Measurements from ENCODE around the gene RAD50.

RAD50 gene

DNA sequence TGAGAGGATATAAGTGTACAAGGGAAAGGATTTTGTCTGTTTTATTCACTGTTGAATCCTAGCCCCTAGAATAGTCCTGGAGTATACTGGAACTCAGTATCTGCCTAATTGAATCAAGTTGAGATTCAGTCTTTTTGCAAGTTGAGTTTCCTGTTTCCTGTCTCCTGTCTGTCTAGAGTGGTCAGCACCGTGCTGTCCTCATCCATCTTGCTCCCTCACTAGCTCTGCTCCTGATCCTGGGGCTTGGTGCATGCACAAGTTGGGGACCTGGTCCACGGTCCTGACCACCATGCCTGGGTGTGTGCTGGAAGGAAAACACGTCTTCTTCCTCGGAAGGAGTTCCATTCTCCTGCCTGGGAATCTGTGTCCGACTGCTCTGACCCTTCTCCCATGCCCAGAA lies 16.6 kb upstream of the RAD50 start:
- no peak overlapping the region for H4K91ac ChIP-seq (ENCODE audit: low read length)
- no peak for DNase-seq
- H3K27ac ChIP-seq (ENCODE audit: low read length, poor library complexity, severe bottlenecking), result no peak overlapping the region
- no peak overlapping the region for H2BK5ac ChIP-seq (ENCODE audit: low read depth, low read length, poor library complexity, severe bottlenecking)
- no peak overlapping the region for H3K23ac ChIP-seq (ENCODE audit: low read length in 2 of 2)
- WGBS, result 62% methylated on average over 5 of the region's 5 CpGs
- no peak overlapping the region for H3K4ac ChIP-seq (ENCODE audit: low read depth in 1 of 2, low read length in 2 of 2)
- no peaks in the 10 kb centered on the region for H3K36me3 ChIP-seq (ENCODE audit: control insufficient read depth in 1 of 2, insufficient read depth in 2 of 2, low read depth in 1 of 2, low read length in 2 of 2)
- H3K14ac ChIP-seq (ENCODE audit: low read length in 2 of 2), result no peak overlapping the region
- no peak overlapping the region for H3K18ac ChIP-seq (ENCODE audit: low read depth in 1 of 2, low read length in 2 of 2)
- H3K9me3 ChIP-seq (ENCODE audit: control insufficient read depth, low read length), result no peaks in the 10 kb centered on the region
- H3K27me3 ChIP-seq (ENCODE audit: control insufficient read depth in 1 of 2, insufficient read depth in 1 of 2, low read length in 2 of 2), result peaks cover 16% of the 10 kb centered on the region in 2 experiments
- no peak overlapping the region for H3K9ac ChIP-seq (ENCODE audit: low read length)
- H3K79me1 ChIP-seq (replicated peaks; ENCODE audit: low read length, poor library complexity, severe bottlenecking), result no peaks in the 10 kb centered on the region
- no peak overlapping the region for H4K8ac ChIP-seq (ENCODE audit: low read length)
- H2BK12ac ChIP-seq (ENCODE audit: low read length in 2 of 2), result no peak overlapping the region
- H2AK5ac ChIP-seq (ENCODE audit: low read length, severe bottlenecking), result no peak overlapping the region
- no peak overlapping the region for H2BK120ac ChIP-seq (ENCODE audit: low read depth, low read length)
- H3K4me1 ChIP-seq (ENCODE audit: control insufficient read depth, insufficient read depth, low read depth, low read length), result no peaks in the 10 kb centered on the region
- no peak overlapping the region for H3K4me2 ChIP-seq (ENCODE audit: low read length, poor library complexity, severe bottlenecking)
- no peak overlapping the region for H2BK15ac ChIP-seq (ENCODE audit: low read depth, poor library complexity, severe bottlenecking)
- no peak overlapping the region for H3K4me3 ChIP-seq (ENCODE audit: insufficient read depth in 1 of 2, low read depth in 1 of 2, low read length in 2 of 2)
- no peak overlapping the region for H2AFZ ChIP-seq (ENCODE audit: low read depth, low read length)

DNA sequence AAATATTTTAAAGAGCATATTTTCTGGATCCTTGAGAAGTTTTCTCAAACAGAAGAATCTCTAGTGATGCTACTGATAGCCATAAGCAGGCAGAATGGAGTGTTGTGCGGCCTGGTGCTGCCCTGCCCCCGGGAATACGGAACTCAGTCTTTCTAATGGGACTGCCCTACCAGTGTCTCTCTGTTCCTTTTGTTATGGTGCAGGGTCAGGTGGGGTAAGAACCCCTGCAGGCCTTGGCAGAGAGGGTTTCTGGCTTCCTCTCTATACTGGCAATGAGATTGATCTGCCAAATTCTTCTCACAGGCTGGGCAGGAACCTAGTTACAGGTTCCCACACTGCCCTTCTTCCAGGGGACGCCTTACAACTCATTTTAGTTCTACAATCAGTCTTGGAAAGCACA lies 16.0 kb upstream of the RAD50 start:
- H3K18ac ChIP-seq (ENCODE audit: low read depth in 1 of 2, low read length in 2 of 2), result no peak overlapping the region
- H3K27me3 ChIP-seq (ENCODE audit: control insufficient read depth in 1 of 2, insufficient read depth in 1 of 2, low read length in 2 of 2), result peaks cover 10% of the 10 kb centered on the region in 2 experiments
- H3K9ac ChIP-seq (ENCODE audit: low read length), result no peak overlapping the region
- no peak overlapping the region for H2AFZ ChIP-seq (ENCODE audit: low read depth, low read length)
- no peak overlapping the region for H3K27ac ChIP-seq (ENCODE audit: low read length, poor library complexity, severe bottlenecking)
- no peaks in the 10 kb centered on the region for H3K9me3 ChIP-seq (ENCODE audit: control insufficient read depth, low read length)
- no peak overlapping the region for H4K91ac ChIP-seq (ENCODE audit: low read length)
- no peaks in the 10 kb centered on the region for H3K4me1 ChIP-seq (ENCODE audit: control insufficient read depth, insufficient read depth, low read depth, low read length)
- H2AK5ac ChIP-seq (ENCODE audit: low read length, severe bottlenecking), result no peak overlapping the region
- H2BK5ac ChIP-seq (ENCODE audit: low read depth, low read length, poor library complexity, severe bottlenecking), result no peak overlapping the region
- no peaks in the 10 kb centered on the region for H3K79me1 ChIP-seq (replicated peaks; ENCODE audit: low read length, poor library complexity, severe bottlenecking)
- no peak overlapping the region for H2BK120ac ChIP-seq (ENCODE audit: low read depth, low read length)
- H3K14ac ChIP-seq (ENCODE audit: low read length in 2 of 2), result no peak overlapping the region
- H3K4me2 ChIP-seq (ENCODE audit: low read length, poor library complexity, severe bottlenecking), result no peak overlapping the region
- H4K8ac ChIP-seq (ENCODE audit: low read length), result no peak overlapping the region
- H3K36me3 ChIP-seq (ENCODE audit: control insufficient read depth in 1 of 2, insufficient read depth in 2 of 2, low read depth in 1 of 2, low read length in 2 of 2), result no peaks in the 10 kb centered on the region
- no peak overlapping the region for H3K4ac ChIP-seq (ENCODE audit: low read depth in 1 of 2, low read length in 2 of 2)
- H2BK12ac ChIP-seq (ENCODE audit: low read length in 2 of 2), result no peak overlapping the region
- no peak overlapping the region for H3K23ac ChIP-seq (ENCODE audit: low read length in 2 of 2)
- WGBS, result 80% methylated on average over 4 of the region's 4 CpGs
- no peak overlapping the region for H2BK15ac ChIP-seq (ENCODE audit: low read depth, poor library complexity, severe bottlenecking)
- no peak overlapping the region for H3K4me3 ChIP-seq (ENCODE audit: insufficient read depth in 1 of 2, low read depth in 1 of 2, low read length in 2 of 2)
- DNase-seq, result no peak

DNA sequence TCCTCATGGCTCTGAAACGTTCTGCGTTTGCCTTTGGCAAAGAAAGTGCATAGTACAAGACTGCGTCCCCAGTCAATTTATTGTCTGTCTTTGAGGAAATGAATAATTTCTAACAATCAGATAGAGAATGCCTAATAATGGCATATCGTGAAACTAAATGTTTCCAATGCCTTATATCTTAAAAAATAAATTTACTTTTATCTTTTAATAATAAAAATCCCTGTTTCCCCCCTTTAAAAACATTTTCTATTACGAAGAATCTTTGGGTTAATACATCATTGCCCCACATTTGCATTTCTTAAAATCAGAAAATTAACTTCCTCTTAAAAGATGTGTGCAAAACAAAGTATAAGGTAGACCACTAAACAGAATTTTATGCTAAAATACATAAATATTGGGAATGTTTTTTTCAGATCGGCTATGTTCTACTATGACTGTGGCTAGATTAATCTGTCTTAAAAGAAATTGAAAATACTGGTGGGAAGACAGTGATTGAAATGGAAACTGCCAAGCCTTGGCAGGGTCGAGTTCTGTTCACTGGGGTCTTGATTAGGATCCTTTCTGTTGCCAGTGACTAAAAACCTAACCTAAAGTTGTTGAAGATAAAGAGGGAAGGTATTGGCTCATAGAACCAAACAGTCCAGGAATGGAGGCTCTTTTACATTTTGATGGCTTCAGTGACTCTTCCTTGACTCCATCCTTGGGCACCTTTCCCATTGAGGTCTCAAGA lies 13.1 kb upstream of the RAD50 start, which contains the start of gene IL5:
IL5 (minus strand) TSS at position 51 of the 730 bp plus-strand sequence; CDS start at position 7, 44 bp downstream.
- H2BK12ac ChIP-seq (ENCODE audit: low read length in 2 of 2), result no peak within 1 kb of the TSS
- H3K4me2 ChIP-seq (ENCODE audit: low read length, poor library complexity, severe bottlenecking), result no peak within 1 kb of the TSS
- H3K14ac ChIP-seq (ENCODE audit: low read length in 2 of 2), result no peak within 1 kb of the TSS
- no peak within 1 kb of the TSS for H3K9ac ChIP-seq (ENCODE audit: low read length)
- no peak within 1 kb of the TSS for H2AFZ ChIP-seq (ENCODE audit: low read depth, low read length)
- no peak within 1 kb of the TSS for H2AK5ac ChIP-seq (ENCODE audit: low read length, severe bottlenecking)
- H3K23ac ChIP-seq (ENCODE audit: low read length in 2 of 2), result no peak within 1 kb of the TSS
- no peaks in the 10 kb centered on the region for H3K27me3 ChIP-seq (ENCODE audit: control insufficient read depth in 1 of 2, insufficient read depth in 1 of 2, low read length in 2 of 2)
- DNase-seq, result no peak
- H2BK120ac ChIP-seq (ENCODE audit: low read depth, low read length), result no peak within 1 kb of the TSS
- H3K18ac ChIP-seq (ENCODE audit: low read depth in 1 of 2, low read length in 2 of 2), result no peak within 1 kb of the TSS
- no peak within 1 kb of the TSS for H3K27ac ChIP-seq (ENCODE audit: low read length, poor library complexity, severe bottlenecking)
- no peak within 1 kb of the TSS for H3K4me3 ChIP-seq (ENCODE audit: insufficient read depth in 1 of 2, low read depth in 1 of 2, low read length in 2 of 2)
- H4K91ac ChIP-seq (ENCODE audit: low read length), result no peak within 1 kb of the TSS
- no peak within 1 kb of the TSS for H2BK5ac ChIP-seq (ENCODE audit: low read depth, low read length, poor library complexity, severe bottlenecking)
- no peaks in the 10 kb centered on the region for H3K4me1 ChIP-seq (ENCODE audit: control insufficient read depth, insufficient read depth, low read depth, low read length)
- no peak within 1 kb of the TSS for H2BK15ac ChIP-seq (ENCODE audit: low read depth, poor library complexity, severe bottlenecking)
- H4K8ac ChIP-seq (ENCODE audit: low read length), result no peak within 1 kb of the TSS
- 84% methylated on average over 4 of the region's 7 CpGs for WGBS
- H3K4ac ChIP-seq (ENCODE audit: low read depth in 1 of 2, low read length in 2 of 2), result no peak within 1 kb of the TSS
- H3K36me3 ChIP-seq (ENCODE audit: control insufficient read depth in 1 of 2, insufficient read depth in 2 of 2, low read depth in 1 of 2, low read length in 2 of 2), result no peaks in the 10 kb centered on the region
- no peaks in the 10 kb centered on the region for H3K79me1 ChIP-seq (replicated peaks; ENCODE audit: low read length, poor library complexity, severe bottlenecking)
- no peaks in the 10 kb centered on the region for H3K9me3 ChIP-seq (ENCODE audit: control insufficient read depth, low read length)

DNA sequence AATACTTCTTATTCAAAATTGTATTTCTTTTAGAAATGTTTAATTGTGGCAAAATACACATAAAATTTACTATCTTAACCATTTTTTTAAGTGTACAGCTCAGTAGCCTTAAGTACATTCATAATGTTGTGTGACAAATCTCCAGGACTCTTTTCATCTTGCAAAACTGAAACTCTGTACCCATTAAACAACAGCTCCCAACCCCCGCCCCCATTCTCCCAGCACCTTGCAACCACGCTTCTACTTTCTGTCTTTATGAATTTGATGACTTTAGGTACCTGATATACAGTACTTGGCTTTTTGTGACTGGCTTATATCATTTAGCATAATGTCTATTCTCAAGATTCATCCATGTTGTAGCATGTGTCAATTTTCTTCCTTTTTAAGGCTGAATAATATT lies 10.7 kb upstream of the RAD50 start:
- no peak overlapping the region for H3K4ac ChIP-seq (ENCODE audit: low read depth in 1 of 2, low read length in 2 of 2)
- no peak overlapping the region for H3K4me3 ChIP-seq (ENCODE audit: insufficient read depth in 1 of 2, low read depth in 1 of 2, low read length in 2 of 2)
- no peak overlapping the region for H2BK15ac ChIP-seq (ENCODE audit: low read depth, poor library complexity, severe bottlenecking)
- no peak overlapping the region for H3K4me2 ChIP-seq (ENCODE audit: low read length, poor library complexity, severe bottlenecking)
- no peak overlapping the region for H3K9ac ChIP-seq (ENCODE audit: low read length)
- H4K8ac ChIP-seq (ENCODE audit: low read length), result no peak overlapping the region
- no peak overlapping the region for H2BK5ac ChIP-seq (ENCODE audit: low read depth, low read length, poor library complexity, severe bottlenecking)
- no peak overlapping the region for H3K27ac ChIP-seq (ENCODE audit: low read length, poor library complexity, severe bottlenecking)
- no peak overlapping the region for H3K23ac ChIP-seq (ENCODE audit: low read length in 2 of 2)
- H3K4me1 ChIP-seq (ENCODE audit: control insufficient read depth, insufficient read depth, low read depth, low read length), result no peaks in the 10 kb centered on the region
- H2BK12ac ChIP-seq (ENCODE audit: low read length in 2 of 2), result no peak overlapping the region
- WGBS, result no CpG with 5 or more reads among the region's 2 CpGs
- H3K36me3 ChIP-seq (ENCODE audit: control insufficient read depth in 1 of 2, insufficient read depth in 2 of 2, low read depth in 1 of 2, low read length in 2 of 2), result no peaks in the 10 kb centered on the region
- no peaks in the 10 kb centered on the region for H3K27me3 ChIP-seq (ENCODE audit: control insufficient read depth in 1 of 2, insufficient read depth in 1 of 2, low read length in 2 of 2)
- H2BK120ac ChIP-seq (ENCODE audit: low read depth, low read length), result no peak overlapping the region
- H3K79me1 ChIP-seq (replicated peaks; ENCODE audit: low read length, poor library complexity, severe bottlenecking), result no peaks in the 10 kb centered on the region
- DNase-seq, result no peak
- no peaks in the 10 kb centered on the region for H3K9me3 ChIP-seq (ENCODE audit: control insufficient read depth, low read length)
- H2AFZ ChIP-seq (ENCODE audit: low read depth, low read length), result no peak overlapping the region
- no peak overlapping the region for H2AK5ac ChIP-seq (ENCODE audit: low read length, severe bottlenecking)
- H4K91ac ChIP-seq (ENCODE audit: low read length), result no peak overlapping the region
- H3K18ac ChIP-seq (ENCODE audit: low read depth in 1 of 2, low read length in 2 of 2), result no peak overlapping the region
- no peak overlapping the region for H3K14ac ChIP-seq (ENCODE audit: low read length in 2 of 2)
